Fibroblast of lung (primary cell): ENCODE measurements around the gene SNX5. TPM values are rescaled to one million over a fixed set of nuclear protein-coding genes. Genes with fewer than 3 reads are reported as not detected.

Experiments
- DNase-seq, 2 donors: peaks; one replicate each; pipeline versions ENCODE4 v3.0.0 to v3.0.0-alpha.2; 2010; ENCODE audit warnings: low read depth in 2 of 2
- H2AFZ ChIP-seq: 2 replicates; pipeline ENCODE4 v1.5.1; 2012; ENCODE audit warnings: low read length, control low read depth, inconsistent platforms
- H3K27ac ChIP-seq: 2 replicates; pipeline ENCODE4 v1.5.1; 2011; ENCODE audit warnings: low read length, control low read depth; ENCODE audit not compliant: insufficient read depth
- H3K27me3 ChIP-seq: 2 replicates; pipeline ENCODE4 v1.5.1; 2011; ENCODE audit warnings: mild to moderate bottlenecking, low read length; ENCODE audit not compliant: control insufficient read depth, insufficient read depth
- H3K36me3 ChIP-seq: 2 replicates; pipeline ENCODE4 v1.5.1; 2011; ENCODE audit warnings: low read length; ENCODE audit not compliant: control insufficient read depth, insufficient read depth
- H3K4me1 ChIP-seq: 2 replicates; pipeline ENCODE4 v1.5.1; 2011; ENCODE audit warnings: low read length; ENCODE audit not compliant: control insufficient read depth, insufficient read depth; ENCODE audit errors: extremely low read depth
- H3K4me2 ChIP-seq: 2 replicates; pipeline ENCODE4 v1.5.1; 2011; ENCODE audit warnings: low read length, control low read depth; ENCODE audit not compliant: insufficient read depth; ENCODE audit errors: extremely low read depth
- H3K4me3 ChIP-seq, 4 experiments: fragments of 200-600 bp in 1 of 4; sonication (generic) in 1 of 4; replicated peaks in 1 of 4; 2 replicates each; pipeline ENCODE4 v1.5.1; 2011 to 2016; ENCODE audit warnings: low read length in 4 of 4, low read depth in 3 of 4, mild to moderate bottlenecking in 3 of 4, control low read depth in 2 of 4, inconsistent platforms in 1 of 4, mixed read lengths in 1 of 4; ENCODE audit not compliant: insufficient read depth in 1 of 4; ENCODE audit errors: control extremely low read depth in 1 of 4
- H3K79me2 ChIP-seq: 2 replicates; pipeline ENCODE4 v1.5.1; 2012; ENCODE audit warnings: mild to moderate bottlenecking, low read length, inconsistent platforms; ENCODE audit not compliant: control insufficient read depth, insufficient read depth
- H3K9ac ChIP-seq: 2 replicates; pipeline ENCODE4 v1.5.1; 2011; ENCODE audit warnings: mild to moderate bottlenecking, low read length, control low read depth; ENCODE audit not compliant: insufficient read depth
- H3K9me3 ChIP-seq: 2 replicates; pipeline ENCODE4 v1.5.1; 2012; ENCODE audit warnings: low read depth, low read length; ENCODE audit not compliant: control insufficient read depth, insufficient read depth
- H4K20me1 ChIP-seq: 2 replicates; pipeline ENCODE4 v1.5.1; 2011; ENCODE audit warnings: low read length; ENCODE audit not compliant: control insufficient read depth, insufficient read depth; ENCODE audit errors: extremely low read depth
- EZH2 ChIP-seq: IDR thresholded peaks from 2 replicates; pipeline ENCODE4 v1.5.1; 2012; ENCODE audit warnings: low read length, control low read depth, mild to moderate bottlenecking; ENCODE audit errors: missing control alignments
- polyA plus RNA-seq, 2 donors: library from polyadenylated mRNA; depleted of rRNA in 1 of 2; stranded (reverse) in 1 of 2; unstranded in 1 of 2; fragments of >200 nt; gene quantifications; 2 replicates each; pipeline ENCODE4 v1.2.1, GENCODE V29; 2011 to 2012; ENCODE audit warnings: missing spikeins in 1 of 2
- total RNA-seq: library from RNA; depleted of rRNA; stranded (reverse); fragments of >200 nt; gene quantifications from 2 replicates; pipeline ENCODE4 v1.2.1, GENCODE V29; 2014
- TF ChIP-seq, protein P1 (sequence below), 2 donors: IDR thresholded peaks in 1 of 2; conservative IDR thresholded peaks in 1 of 2; 1 replicate in 1 of 2; 2 replicates in 1 of 2; pipeline ENCODE4 v1.5.1; 2011 to 2012; ENCODE audit warnings: low read length in 2 of 2, control low read depth in 1 of 2, inconsistent platforms in 1 of 2, low read depth in 1 of 2, mild to moderate bottlenecking in 1 of 2

SNX5 gene
- total and polyA plus RNA-seq, 2 donors (not counting 1 experiment from before 2014, with no cell fraction given) = 73.5 to 127 TPM

DNA sequence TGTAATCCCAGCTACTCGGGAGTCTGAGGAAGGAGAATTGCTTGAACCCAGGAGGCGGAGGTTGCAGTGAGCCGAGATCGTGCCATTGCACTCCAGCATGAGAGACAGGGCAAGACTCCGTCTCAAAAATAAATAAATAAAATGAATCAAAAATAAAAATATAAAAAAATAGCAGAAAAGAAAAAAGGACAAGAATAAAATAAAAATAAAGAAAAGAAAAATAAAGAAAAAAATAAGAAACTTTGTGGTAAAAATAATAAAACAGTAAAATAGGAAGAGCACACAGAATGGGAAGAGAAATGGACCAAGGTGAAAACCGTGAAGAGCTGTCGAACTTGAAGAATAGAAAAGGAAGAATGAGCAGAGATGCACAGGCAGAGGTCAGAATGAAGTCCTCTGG, 63.0 kb downstream of the SNX5 start:
- TF ChIP-seq, protein P1, sequence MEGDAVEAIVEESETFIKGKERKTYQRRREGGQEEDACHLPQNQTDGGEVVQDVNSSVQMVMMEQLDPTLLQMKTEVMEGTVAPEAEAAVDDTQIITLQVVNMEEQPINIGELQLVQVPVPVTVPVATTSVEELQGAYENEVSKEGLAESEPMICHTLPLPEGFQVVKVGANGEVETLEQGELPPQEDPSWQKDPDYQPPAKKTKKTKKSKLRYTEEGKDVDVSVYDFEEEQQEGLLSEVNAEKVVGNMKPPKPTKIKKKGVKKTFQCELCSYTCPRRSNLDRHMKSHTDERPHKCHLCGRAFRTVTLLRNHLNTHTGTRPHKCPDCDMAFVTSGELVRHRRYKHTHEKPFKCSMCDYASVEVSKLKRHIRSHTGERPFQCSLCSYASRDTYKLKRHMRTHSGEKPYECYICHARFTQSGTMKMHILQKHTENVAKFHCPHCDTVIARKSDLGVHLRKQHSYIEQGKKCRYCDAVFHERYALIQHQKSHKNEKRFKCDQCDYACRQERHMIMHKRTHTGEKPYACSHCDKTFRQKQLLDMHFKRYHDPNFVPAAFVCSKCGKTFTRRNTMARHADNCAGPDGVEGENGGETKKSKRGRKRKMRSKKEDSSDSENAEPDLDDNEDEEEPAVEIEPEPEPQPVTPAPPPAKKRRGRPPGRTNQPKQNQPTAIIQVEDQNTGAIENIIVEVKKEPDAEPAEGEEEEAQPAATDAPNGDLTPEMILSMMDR (conservative IDR thresholded peaks at IDR 0.05 in 1 of 2, IDR thresholded peaks at IDR 0.05 in 1 of 2; ENCODE audit: low read depth in 1 of 2, low read length in 2 of 2) = no peak
- TF ChIP-seq EZH2 = no peak
- Histone ChIP-seq H3K79me2 (no peaks in the 10 kb centered on the region), H3K4me3 (no peak overlapping the region), H2AFZ (no peak overlapping the region), H3K27ac (no peak overlapping the region), H3K9ac (no peak overlapping the region), H3K4me1 (peaks cover 2% of the 10 kb centered on the region), H3K9me3 (no peaks in the 10 kb centered on the region), H3K4me2 (no peak overlapping the region), H3K36me3 (no peaks in the 10 kb centered on the region), H3K27me3 (no peaks in the 10 kb centered on the region), H4K20me1 (no peaks in the 10 kb centered on the region)
- DNase-seq = no peak

GRCh38 chr20:17904027-17904426, 64.6 kb downstream of the SNX5 start:
- Histone ChIP-seq H3K27me3 (no peaks in the 10 kb centered on the region), H3K79me2 (no peaks in the 10 kb centered on the region), H3K4me3 (no peak overlapping the region), H4K20me1 (no peaks in the 10 kb centered on the region), H3K27ac (no peak overlapping the region), H3K4me2 (no peak overlapping the region), H2AFZ (no peak overlapping the region), H3K9me3 (no peaks in the 10 kb centered on the region), H3K4me1 (no peaks in the 10 kb centered on the region), H3K9ac (no peak overlapping the region), H3K36me3 (no peaks in the 10 kb centered on the region)
- DNase-seq = no peak
- TF ChIP-seq, protein P1 (conservative IDR thresholded peaks at IDR 0.05 in 1 of 2, IDR thresholded peaks at IDR 0.05 in 1 of 2; ENCODE audit: low read depth in 1 of 2, low read length in 2 of 2) = no peak
- TF ChIP-seq EZH2 = no peak

GRCh38 chr20:17902531-17903083, 66.0 kb downstream of the SNX5 start:
- Histone ChIP-seq H3K9me3 (no peaks in the 10 kb centered on the region), H3K27me3 (no peaks in the 10 kb centered on the region), H3K4me3 (no peak overlapping the region), H4K20me1 (no peaks in the 10 kb centered on the region), H2AFZ (no peak overlapping the region), H3K4me2 (no peak overlapping the region), H3K9ac (no peak overlapping the region), H3K79me2 (no peaks in the 10 kb centered on the region), H3K4me1 (no peaks in the 10 kb centered on the region), H3K36me3 (no peaks in the 10 kb centered on the region), H3K27ac (no peak overlapping the region)
- DNase-seq = no peak
- TF ChIP-seq, protein P1 (conservative IDR thresholded peaks at IDR 0.05 in 1 of 2, IDR thresholded peaks at IDR 0.05 in 1 of 2; ENCODE audit: low read depth in 1 of 2, low read length in 2 of 2) = no peak
- TF ChIP-seq EZH2 = no peak
